Ishikawa (cell line): ENCODE data around the gene PPDPF.

ENCODE experiments used
- CREB1 ChIP-seq: IDR thresholded peaks from 2 replicates; pipeline ENCODE4 v1.6.1; 2012; ENCODE audit warnings: low read depth
- EP300 ChIP-seq: IDR thresholded peaks from 2 replicates; pipeline ENCODE4 v1.6.1; 2012; ENCODE audit warnings: borderline replicate concordance
- FOXM1 ChIP-seq: IDR thresholded peaks from 2 replicates; pipeline ENCODE4 v1.6.1; 2012; ENCODE audit warnings: low read depth, borderline replicate concordance
- RAD21 ChIP-seq: IDR thresholded peaks from 2 replicates; pipeline ENCODE4 v1.6.1; 2012; ENCODE audit warnings: low read depth
- REST ChIP-seq: IDR thresholded peaks from 2 replicates; pipeline ENCODE4 v1.6.1; 2012; ENCODE audit warnings: low read depth, mild to moderate bottlenecking
- TAF1 ChIP-seq: IDR thresholded peaks from 2 replicates; pipeline ENCODE4 v1.6.1; 2012; ENCODE audit warnings: low read depth, mild to moderate bottlenecking
- TCF12 ChIP-seq: IDR thresholded peaks from 2 replicates; pipeline ENCODE4 v1.6.1; 2012; ENCODE audit warnings: low read depth
- TEAD4 ChIP-seq: IDR thresholded peaks from 2 replicates; pipeline ENCODE4 v1.6.1; 2012
- USF1 ChIP-seq: IDR thresholded peaks from 2 replicates; pipeline ENCODE4 v1.6.1; 2012
- YY1 ChIP-seq: IDR thresholded peaks from 2 replicates; pipeline ENCODE4 v1.6.1; 2012; ENCODE audit warnings: low read depth
- ZBTB7A ChIP-seq: IDR thresholded peaks from 2 replicates; pipeline ENCODE4 v1.6.1; 2012; ENCODE audit warnings: low read depth

- TF ChIP-seq TAF1 (no peak), EP300 (no peak; the same call in 1 of the 2 replicates), REST (no peak), USF1 (no peak), CREB1 (no peak), TCF12 (no peak), TEAD4 (no peak; the same call in 1 of the 2 replicates), RAD21 (no peak), FOXM1 (no peak), ZBTB7A (no peak), YY1 (peak; percentile 14; the same call in 1 of the 2 replicates)
These were observed 16.5 kb downstream of the PPDPF start, which contains the start of gene PTK6 for GRCh38 chr20:63536997-63537524.
